Calu3 (cell line): Measurements from ENCODE around the gene ZSCAN31. TPM values are rescaled to one million over a fixed set of nuclear protein-coding genes. Genes with fewer than 3 reads are reported as not detected.
"Not testable (repeated sequence)": the region's sequence is repeated elsewhere in the genome, so short reads cannot be mapped to it uniquely, and the experiment has no call there.

ENCODE experiments used
- BruUV-seq: library from RNA; stranded (reverse); fragments of 400-500 nt; replicated peaks from 2 replicates; lab custom pipeline; 2021; lab: Mats Ljungman, UMichigan
- CTCF ChIA-PET: fragments of 300-600 bp; sonication (Branson Sonifier 250); formaldehyde crosslinking; loops from one replicate; lab custom pipeline; 2022; ENCODE audit warnings: antibody characterized with exemption; lab: Charles Lee
- DNase-seq: peaks from one replicate; pipeline ENCODE4 v3.0.0; 2022
- H3K27ac Mint-ChIP-seq: one replicate; pipeline ENCODE4 v1.8.0; 2022; ENCODE audit warnings: mixed read lengths; ENCODE audit not compliant: unreplicated experiment
- H3K27me3 Mint-ChIP-seq: one replicate; pipeline ENCODE4 v1.8.0; 2022; ENCODE audit warnings: mixed read lengths; ENCODE audit not compliant: unreplicated experiment
- H3K36me3 Mint-ChIP-seq: one replicate; pipeline ENCODE4 v1.8.0; 2022; ENCODE audit warnings: mild to moderate bottlenecking, moderate library complexity, mixed read lengths; ENCODE audit not compliant: insufficient read depth, unreplicated experiment
- H3K4me1 Mint-ChIP-seq: one replicate; pipeline ENCODE4 v1.8.0; 2022; ENCODE audit warnings: mild to moderate bottlenecking, low read depth, mixed read lengths; ENCODE audit not compliant: unreplicated experiment
- H3K4me3 Mint-ChIP-seq: one replicate; pipeline ENCODE4 v1.8.0; 2022; ENCODE audit warnings: mild to moderate bottlenecking, low read depth, moderate library complexity, mixed read lengths; ENCODE audit not compliant: unreplicated experiment
- H3K9me3 Mint-ChIP-seq: one replicate; pipeline ENCODE4 v1.8.0; 2022; ENCODE audit warnings: low read depth, mixed read lengths; ENCODE audit not compliant: unreplicated experiment
- CTCF ChIP-seq: fragments of 200-600 bp; IDR thresholded peaks from one replicate; pipeline ENCODE4 v1.8.0; 2022; ENCODE audit warnings: antibody characterized with exemption; ENCODE audit not compliant: unreplicated experiment
- intact Hi-C: fragments of 100-400 bp; cut with micrococcal nuclease; formaldehyde crosslinking; loops from one replicate; pipeline ENCODE4 v1.10.0; 2022; ENCODE audit not compliant: unreplicated experiment
- total RNA-seq: library from RNA; stranded (reverse); gene quantifications from 2 replicates; pipeline ENCODE4 v1.2.3, GENCODE V29; 2022

The ZSCAN31 gene
- total RNA-seq, 1 experiment from 2014 or later, result 4.9 TPM

GRCh38 chr6:28371280-28371679, 35.3 kb upstream of the ZSCAN31 start:
- CTCF ChIA-PET, result no interaction called here
- Mint-ChIP-seq H3K27me3 (no peaks in the 10 kb centered on the region), H3K4me3 (no peak overlapping the region), H3K9me3 (peaks cover 2% of the 10 kb centered on the region), H3K27ac (no peak overlapping the region), H3K4me1 (no peaks in the 10 kb centered on the region), H3K36me3 (no peaks in the 10 kb centered on the region)
- intact Hi-C loops, result no loop called here
- BruUV-seq, result TSS peak; percentile 11
- no peak for DNase-seq
- no peak for TF ChIP-seq CTCF

- peaks cover 1% of the 10 kb centered on the region for H3K36me3 Mint-ChIP-seq
- H3K27me3 Mint-ChIP-seq, result no peaks in the 10 kb centered on the region
- no peak for TF ChIP-seq CTCF
- H3K4me1 Mint-ChIP-seq, result no peaks in the 10 kb centered on the region
- no peak overlapping the region for H3K4me3 Mint-ChIP-seq
- peaks cover 6% of the 10 kb centered on the region for H3K9me3 Mint-ChIP-seq
- CTCF ChIA-PET, result no interaction called here
- H3K27ac Mint-ChIP-seq, result no peak overlapping the region
- DNase-seq, result no peak
- BruUV-seq, result no TSS peak
- intact Hi-C loops, result no loop called here
These were observed 34.5 kb upstream of the ZSCAN31 start for GRCh38 chr6:28370440-28370839.

GRCh38 chr6:28369463-28369862, 33.5 kb upstream of the ZSCAN31 start:
- DNase-seq, result no peak
- no peak for TF ChIP-seq CTCF
- Mint-ChIP-seq H3K27ac (no peak overlapping the region), H3K36me3 (peaks cover 6% of the 10 kb centered on the region), H3K4me3 (no peak overlapping the region), H3K4me1 (no peaks in the 10 kb centered on the region), H3K9me3 (peaks cover 12% of the 10 kb centered on the region), H3K27me3 (no peaks in the 10 kb centered on the region)
- intact Hi-C loops, result no loop called here
- CTCF ChIA-PET, result no interaction called here
- no TSS peak for BruUV-seq

- no peaks in the 10 kb centered on the region for H3K27me3 Mint-ChIP-seq
- peaks cover 6% of the 10 kb centered on the region for H3K36me3 Mint-ChIP-seq
- H3K27ac Mint-ChIP-seq, result no peak overlapping the region
- intact Hi-C loops, result no loop called here
- no peak for DNase-seq
- no peak overlapping the region for H3K4me3 Mint-ChIP-seq
- CTCF ChIA-PET, result no interaction called here
- TF ChIP-seq CTCF, result no peak
- peaks cover 12% of the 10 kb centered on the region for H3K9me3 Mint-ChIP-seq
- H3K4me1 Mint-ChIP-seq, result no peaks in the 10 kb centered on the region
- no TSS peak for BruUV-seq
These were observed 32.6 kb upstream of the ZSCAN31 start for GRCh38 chr6:28368522-28368921.

GRCh38 chr6:28365590-28365989, 29.6 kb upstream of the ZSCAN31 start:
- H3K4me1 Mint-ChIP-seq, H3K36me3 Mint-ChIP-seq, DNase-seq, H3K27me3 Mint-ChIP-seq, H3K4me3 Mint-ChIP-seq, BruUV-seq, H3K27ac Mint-ChIP-seq, CTCF ChIA-PET, intact Hi-C loops: not testable (repeated sequence)
- H3K9me3 Mint-ChIP-seq, result peaks cover 12% of the 10 kb centered on the region
